ENCODE measurements around the gene PITX1.

PITX1 gene

DNA sequence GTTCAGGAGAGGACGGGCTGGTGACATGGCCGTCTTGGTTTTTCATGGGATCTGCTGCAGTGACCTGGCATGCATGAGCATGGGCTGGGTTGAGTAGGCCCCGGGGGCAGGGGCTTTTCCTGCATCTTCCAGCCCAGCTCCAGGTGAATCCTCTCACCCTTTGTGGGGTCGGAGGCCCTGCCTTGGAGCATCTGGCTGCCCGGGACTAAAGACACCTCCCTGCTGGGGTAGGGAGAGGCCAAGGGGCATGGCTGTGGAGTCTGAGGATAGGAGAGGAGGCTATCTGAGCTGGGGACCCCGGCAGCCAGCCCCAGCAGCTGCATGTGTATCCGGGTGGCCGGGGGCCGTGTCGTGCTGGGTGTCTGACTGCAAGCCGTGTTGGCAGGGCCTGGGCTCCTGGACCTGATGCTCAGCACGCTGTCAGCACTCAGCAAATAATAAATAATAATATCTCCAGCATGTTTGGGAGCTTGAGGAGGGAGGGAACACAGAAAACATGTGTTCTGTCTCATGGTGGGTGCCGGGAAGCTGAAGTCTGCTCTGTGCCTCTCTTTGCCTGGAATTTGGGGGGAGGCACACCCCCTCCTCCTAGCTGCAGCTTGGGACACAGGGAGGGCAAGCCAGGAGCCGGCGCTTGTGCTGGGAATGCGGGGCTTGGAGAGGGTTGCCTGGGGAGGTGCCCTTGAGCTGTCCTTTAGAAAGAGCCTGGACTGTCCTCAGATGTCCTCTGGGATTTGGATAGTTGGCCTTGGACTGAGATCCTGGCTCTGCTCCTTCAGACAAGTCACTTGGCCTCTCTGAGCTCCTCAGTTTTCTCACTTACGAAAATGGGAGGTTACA, 28.4 kb upstream of the PITX1 start:
- no peak for DNase-seq (ENCODE audit: low spot score)

DNA sequence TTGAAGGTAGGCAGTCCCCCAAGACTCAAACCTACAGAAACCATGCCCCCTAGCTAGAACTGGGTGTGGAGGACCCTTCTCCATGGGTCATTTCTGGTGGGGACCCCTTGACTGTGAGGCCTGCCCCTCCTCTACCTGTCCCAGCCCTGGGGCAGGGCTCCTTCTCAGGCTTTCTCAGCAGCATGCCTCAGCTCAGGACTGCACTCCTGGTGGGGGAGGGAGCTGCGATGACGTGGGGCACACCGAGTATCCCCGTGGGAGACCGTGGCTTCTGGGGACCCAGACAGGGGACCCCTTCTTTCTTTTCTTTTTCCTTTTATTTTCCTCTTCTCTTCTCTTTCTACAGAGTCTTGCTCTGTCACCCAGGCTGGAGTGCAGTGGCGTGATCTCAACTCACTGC, 27.0 kb upstream of the PITX1 start:
- DNase-seq (ENCODE audit: low spot score) = no peak

DNA sequence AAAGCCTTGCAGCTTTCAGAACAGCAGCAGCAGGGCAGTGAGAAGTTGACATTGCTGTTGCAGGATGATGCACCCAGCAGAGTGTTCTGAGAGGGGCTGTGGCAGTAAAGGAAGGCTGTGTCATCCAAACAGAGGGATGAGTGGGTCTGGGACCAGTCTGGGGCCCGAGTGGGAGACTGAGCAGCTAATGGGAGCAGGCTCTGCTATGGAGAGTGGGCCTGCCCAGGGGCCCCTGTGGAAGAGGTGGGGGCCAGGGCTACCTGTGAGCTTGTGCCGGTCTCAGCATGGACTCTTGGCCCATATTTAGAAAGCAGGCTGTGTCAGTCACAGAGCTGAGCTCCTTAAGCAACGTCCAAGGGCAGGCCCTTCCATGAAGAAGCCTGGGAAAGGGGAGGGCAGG, 26.0 kb upstream of the PITX1 start:
- DNase-seq (ENCODE audit: low spot score) = no peak

DNA sequence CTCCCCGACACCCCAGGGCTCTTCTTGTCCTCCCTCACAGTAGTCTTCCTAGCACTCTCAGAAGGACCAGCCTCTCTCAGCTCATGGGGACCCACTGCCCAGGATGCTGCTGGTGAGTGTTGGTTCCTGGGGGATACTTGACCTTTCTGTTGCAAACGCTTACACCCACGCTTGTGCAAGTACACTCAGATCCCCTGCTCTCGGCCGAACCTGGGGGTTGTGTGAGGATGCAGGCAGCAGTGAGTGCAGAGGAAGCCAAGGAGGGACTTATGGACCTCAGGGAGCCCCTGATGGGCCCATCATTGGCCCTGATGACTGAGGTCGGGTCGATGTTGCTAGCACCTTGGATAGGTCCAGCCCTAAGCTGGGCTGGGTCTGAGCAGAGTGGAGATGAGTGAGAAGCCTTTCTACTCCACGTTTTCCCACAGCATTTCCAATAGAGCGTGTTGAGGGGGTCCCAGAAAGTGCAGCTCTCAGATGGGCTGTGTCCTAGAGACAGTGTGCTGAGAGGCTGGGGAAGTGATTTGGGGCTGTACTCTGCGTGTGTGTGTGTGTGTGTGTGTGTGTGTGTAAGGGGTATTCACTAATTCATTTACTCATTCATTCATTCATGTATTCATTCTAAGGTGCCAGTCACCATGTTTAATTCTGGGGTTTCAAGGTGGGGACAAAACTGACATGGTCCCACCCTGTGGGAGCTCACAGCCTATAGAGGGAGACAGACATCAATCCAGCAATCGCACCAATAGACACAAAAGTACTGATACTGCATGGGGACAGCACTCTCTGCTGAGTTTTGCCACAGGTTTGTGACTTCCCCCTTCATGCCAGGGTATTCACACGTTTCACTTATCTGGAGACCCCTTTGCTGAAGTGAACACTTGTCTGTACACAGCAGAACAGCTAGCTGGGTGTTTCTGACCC, 25.2 kb upstream of the PITX1 start:
- DNase-seq (ENCODE audit: low spot score) = no peak

DNA sequence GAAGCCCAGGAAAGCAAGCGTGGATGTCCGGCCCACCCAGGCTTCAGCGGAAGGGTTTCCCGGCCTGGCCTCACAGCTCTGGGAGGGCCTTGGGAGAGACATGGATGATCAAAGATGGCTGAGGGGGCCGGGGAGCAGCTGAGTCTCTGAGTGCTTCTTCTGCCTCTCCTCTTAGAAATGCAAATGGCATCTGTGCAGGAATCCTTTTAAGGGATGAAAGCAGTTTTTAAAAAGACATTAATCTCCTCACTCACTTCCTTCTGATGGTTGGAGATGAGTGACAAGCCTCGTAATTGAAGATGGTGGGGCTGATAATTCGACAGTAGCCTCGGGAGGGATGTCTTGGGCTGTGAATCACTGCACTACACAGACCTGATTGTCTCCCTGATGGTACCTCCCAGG, 24.3 kb upstream of the PITX1 start:
- DNase-seq (ENCODE audit: low spot score) = no peak

DNA sequence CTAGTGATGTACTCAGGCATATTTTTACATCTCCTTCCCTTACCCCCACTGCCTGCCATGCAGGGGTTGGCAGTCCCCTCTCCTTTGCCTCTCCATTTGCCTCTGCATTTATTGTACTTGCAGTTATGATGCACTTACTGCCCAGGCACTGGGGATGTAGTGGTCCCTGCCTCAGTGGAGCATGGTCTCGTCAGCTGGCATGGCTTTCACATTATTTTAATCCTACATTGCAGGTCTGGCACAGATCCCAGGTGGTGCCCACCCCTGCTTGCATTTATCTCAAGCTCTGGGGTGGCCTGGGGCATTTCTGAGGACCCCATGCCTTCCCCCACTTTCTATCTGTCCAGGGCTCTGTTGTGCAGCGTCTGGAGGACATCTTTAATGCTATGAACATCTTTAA, 23.2 kb upstream of the PITX1 start:
- no peak for DNase-seq (ENCODE audit: low spot score)

DNA sequence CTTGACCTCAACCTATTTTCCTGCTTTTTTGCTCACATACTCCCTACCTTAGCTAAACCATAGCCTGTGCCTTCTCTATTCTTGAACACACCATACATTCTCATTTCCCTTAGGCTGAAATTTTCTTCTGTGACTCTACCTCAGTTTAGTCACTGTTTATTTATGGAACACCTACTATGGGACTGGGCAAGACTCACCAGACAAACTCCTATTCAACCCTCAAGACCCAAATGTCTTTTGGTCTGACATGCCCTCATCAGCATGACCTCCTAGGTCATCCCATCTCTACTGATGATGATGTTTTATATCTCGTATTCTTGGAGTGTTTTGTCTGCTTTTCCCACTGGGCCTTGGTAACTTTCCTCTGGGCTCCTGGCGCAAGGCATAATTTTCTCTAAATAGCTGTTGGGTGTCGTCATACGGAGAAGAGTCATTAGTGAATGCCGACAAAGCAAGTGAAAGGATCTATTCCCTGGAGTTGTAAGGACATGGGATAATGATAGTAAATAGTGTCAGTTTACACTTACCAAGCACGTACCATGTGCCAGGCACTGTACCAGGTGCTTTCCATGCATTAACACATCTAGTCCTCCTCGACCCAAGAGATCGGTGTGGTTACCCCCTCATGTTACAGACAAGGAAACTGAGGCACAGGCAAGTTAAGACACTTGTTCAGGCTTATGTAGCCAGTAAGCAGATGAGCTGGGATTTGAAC, 22.4 kb upstream of the PITX1 start:
- DNase-seq (ENCODE audit: low spot score) = no peak

DNA sequence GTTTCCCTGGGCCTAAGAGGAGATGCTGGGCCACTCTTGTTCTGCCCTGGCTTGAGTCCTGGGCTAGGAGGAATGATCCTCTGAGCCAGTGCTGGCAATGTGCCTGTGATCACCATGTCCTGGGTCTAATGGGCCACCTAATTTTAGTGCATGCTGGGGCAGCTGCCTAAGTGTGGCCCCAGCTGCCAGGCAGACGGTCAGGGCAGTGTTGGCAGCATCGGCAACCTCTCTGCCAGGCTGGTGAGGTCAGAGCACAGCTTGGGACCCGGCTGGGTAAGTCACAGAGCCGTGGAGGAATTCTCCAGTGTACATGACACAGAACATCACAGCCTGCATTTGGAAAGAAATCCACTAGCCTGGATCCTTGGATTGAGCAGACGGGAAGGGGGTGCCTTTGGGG, 21.4 kb upstream of the PITX1 start:
- no peak for DNase-seq (ENCODE audit: low spot score)

DNA sequence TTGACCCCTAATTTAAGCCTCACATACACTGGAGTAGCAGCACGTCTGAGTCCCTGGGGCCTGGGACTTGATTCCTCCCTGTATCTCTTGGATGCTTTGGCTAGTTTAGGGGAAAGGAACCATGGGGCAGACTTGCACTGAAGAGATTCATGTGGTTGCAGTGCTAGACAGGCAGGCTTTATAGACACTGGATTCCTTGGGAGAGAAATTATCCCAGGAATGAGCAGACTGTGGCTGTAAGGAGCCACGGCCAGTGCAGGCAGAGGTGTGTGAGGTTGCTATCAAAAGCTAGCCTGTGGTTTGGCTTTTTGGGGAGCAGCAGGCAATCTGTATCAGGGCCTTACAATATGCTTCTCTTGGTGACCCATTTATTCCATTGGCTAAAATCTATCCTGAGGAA, 20.5 kb upstream of the PITX1 start:
- no peak for DNase-seq (ENCODE audit: low spot score)

DNA sequence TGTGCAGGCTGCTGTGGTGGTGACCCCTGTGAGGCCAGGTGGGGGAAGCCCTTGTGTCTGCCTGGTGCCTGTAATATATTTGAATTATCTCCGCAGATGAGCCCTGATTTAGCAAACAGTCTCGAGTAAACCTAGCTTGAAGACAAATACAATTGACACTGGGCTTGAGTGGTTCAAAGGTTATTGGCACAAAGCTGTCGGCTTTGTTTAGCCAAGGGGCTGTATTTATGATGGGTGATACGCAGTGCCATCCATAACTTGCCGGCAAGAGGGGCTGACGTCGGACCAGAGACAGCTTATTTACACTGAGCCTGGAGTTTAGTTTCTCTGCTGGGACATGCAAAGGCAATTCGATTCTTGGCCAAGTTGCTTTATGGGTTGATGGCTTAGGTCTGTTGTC, 20.0 kb upstream of the PITX1 start:
- DNase-seq (ENCODE audit: low spot score) = no peak

DNA sequence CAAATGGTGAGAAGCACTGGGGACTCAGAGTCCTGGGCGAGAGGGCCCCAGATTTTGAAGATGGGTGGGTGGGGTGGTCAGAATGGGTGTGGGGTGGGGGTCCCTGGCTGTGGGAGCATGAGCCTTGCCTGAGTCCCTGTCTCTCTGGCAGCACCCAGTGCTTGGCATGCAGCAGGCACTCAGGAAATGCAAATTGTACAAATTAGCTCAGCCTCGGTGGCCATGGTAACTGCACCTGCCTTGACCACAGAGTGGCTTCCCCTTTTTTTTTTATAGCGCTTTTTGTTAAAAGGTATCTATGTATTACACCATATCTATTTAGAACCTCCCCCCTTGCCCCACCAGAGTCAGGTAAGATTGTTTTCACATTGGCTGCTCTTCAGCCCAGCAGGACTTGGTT, 19.2 kb upstream of the PITX1 start:
- no peak for DNase-seq (ENCODE audit: low spot score)

DNA sequence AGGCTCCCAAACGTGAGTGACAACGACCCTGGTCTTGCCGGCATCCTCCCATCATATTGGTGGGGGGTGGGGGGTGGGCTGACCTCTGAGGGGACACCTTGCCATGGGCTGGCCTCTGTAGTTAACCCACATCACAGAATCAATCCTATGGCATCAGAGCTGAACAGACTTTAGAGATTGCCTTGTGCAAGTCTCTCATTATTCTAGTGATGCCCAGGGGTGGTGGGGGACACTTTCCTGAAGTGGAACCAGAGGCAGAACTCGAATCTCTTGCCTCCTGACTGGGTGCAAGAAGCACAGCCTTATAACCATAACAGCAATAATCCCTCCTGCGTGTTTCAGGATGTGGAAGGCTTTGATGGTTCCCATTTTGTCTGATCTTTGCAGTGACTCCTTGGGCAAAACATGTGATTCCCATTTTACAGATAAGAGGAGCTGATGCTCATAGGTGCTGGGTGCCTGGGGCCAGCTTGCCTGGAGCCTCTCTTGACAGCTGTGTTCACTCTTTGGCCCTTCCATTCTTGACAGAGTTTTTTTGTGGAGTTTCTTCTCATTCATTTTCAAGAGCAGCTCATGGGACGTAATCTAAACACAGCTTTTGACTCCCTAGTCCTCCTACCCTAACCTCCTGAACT, 18.6 kb upstream of the PITX1 start:
- DNase-seq (ENCODE audit: low spot score) = no peak

DNA sequence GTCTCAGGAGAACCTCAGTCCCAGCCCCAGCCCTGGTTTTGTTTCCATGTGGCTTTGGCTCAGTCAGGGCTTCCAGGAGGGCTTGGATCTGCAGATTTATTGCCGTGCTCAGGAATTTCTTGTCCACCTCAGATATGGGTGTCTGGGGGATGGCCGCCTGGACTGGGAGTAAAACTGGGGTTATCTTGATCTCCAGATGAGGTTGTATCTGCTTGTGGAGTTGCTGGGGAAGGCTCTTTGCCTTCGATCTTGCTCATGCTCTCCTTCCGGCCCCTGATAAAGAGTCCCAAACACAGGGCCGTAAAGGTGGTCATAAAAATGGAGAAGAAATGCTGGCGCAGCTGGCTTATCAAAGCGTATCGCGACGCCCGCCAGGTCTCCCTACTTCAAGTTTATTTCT, 17.8 kb upstream of the PITX1 start:
- no peak for DNase-seq (ENCODE audit: low spot score)

DNA sequence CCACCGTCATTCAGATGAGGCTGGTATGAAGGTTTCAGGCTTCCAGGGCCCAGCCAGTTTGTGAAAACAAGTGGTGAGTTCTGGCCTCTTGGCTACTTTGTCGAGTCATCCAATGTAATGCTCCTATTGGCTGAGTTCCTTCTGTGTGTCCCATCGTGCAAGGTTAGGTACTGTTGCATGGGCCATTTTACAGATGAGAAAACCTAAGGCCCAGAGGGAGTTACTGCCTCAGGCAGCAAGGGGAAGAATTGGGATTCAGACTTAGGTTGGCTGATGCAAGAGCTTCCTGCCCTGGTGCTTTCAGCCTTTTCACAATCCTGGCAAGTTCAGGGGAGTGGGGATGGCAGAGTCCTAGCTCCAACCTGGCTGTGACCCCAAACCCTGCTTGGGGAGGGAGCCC, 17.4 kb upstream of the PITX1 start:
- DNase-seq (ENCODE audit: low spot score) = no peak

DNA sequence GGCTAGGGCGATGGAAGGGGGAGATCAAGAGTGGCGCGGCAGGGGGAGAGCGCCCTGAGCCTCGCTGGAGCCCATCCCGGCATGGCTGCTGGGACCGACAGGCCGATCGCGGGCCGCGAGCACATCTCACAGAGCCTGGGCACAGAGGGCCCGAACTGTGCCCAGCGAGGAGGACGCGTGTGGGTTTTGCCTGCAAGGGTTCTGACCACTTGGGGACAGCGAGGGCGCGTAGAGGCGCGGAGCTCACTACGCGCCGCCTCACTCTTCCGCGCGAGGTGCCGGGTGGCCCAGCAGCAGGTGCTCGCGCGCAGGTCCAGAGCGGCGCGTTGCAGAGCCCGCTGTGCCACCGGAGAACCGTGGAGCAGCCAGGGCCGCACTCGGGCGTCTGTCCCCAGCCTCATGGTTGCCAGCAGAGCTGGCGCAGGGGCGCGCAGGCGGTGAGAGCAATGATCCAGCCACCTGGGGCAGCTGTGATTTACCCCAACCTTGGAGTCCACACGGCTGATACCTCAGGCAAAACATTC, 16.3 kb upstream of the PITX1 start:
- no peak for DNase-seq (ENCODE audit: low spot score)

DNA sequence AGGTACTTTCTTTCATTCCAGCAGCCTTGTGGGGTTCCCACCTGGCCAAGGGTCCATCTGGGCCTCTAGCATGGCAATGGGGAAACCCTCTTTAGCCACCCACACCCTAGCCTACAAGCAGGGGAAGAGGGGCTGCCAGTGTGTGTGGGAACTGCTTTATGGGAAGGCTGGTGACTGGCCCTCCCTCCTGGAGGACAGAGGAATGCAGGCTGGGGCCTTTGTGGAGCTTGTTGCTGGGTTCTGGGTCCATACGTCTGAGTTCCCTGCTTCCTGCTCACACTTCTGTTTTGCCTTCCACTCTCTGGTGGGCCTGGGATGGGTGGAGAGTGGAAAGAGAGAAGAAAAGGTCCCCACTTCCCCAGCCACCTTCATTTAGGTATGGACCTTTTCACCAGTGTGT, 14.9 kb upstream of the PITX1 start:
- no peak for DNase-seq (ENCODE audit: low spot score)

DNA sequence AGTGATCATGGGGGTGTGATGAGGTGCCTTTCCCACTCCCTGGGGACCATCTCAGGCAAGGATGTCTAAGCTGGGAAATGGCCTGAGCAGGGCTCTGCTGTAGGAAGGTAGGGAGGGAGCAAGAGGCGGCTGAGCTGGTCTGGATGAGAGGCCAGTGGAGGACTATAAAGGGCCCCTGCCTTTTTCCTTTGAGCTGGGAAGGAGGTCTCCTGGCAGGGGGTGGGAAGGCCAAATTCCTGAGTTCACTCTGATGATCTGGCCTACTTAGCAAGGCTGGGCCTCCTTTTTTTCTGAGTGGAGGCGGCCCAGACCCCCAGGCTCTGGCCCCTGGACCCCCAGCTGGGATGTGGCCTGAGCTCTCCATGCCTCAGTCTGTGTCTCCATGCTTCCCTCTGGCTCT, 14.3 kb upstream of the PITX1 start:
- DNase-seq (ENCODE audit: low spot score) = no peak

DNA sequence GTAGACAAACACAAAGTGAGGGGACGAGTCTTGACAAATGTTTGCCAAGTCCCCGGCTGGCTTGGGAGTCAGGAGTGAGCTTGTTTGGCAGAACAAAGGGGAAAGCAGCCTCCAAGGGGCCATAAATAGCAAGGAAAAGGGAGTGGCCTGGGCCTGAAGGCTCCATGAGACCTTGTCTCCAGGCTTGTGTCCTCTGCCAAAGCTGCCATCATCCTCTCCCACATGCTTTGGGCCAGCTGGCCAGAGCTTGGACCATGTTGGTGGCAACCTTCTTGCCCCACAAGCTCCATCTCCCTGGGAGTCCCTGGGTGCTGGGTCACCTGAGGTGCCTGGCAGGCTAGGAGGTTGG, 13.3 kb upstream of the PITX1 start:
- no peak for DNase-seq (ENCODE audit: low spot score)

DNA sequence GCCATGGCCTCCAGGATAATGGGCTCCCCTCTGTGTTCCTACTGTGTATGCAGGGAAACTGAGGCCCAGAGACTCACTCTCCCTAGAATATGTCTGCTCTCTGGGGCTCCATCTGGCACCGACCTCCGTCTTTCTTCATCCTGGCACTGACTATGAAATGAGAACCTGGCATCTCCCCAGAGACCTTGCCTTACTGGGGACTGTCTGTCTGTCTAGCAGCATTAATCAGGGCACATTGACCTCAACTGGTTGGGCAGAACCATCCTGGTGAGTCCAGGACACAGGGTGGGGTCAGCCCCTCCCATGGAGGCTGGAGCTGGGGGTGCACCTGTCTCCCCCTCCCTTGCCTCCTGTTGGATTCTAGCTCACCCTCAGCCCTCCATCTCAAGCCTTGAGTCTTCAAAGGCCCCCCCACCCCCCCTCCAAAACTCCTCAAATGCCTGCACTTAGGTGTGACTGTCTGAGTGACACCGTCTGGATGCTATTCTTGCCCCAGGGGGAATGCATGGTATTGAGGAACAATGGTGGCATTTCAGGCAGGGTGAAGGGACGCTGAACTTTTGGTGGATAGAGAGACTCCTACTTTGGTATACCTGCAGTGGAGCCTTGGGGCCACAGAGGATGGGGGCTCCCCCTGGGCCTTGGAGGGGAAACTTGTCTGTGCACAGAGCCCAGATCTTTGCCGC, 12.8 kb upstream of the PITX1 start:
- no peak for DNase-seq (ENCODE audit: low spot score)

DNA sequence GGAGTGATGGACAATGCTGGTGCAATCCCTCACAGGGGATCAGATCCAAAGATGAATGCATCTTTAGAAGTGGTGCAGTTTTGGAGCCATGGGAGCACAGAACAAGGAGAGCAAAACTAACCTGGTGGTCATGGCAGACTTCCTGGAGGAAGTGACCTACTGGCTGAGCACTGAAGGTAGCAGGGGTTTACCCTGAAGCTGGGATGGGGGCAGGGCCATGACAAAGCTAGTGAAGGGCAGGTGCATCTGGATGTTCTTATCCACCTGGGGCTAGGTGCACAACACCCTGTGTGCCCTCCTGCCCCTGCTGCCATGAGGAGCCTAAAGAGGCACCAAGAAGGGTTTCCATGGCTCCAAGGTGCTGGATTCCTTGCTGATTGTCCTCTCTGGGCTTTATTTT, 11.5 kb upstream of the PITX1 start:
- no peak for DNase-seq (ENCODE audit: low spot score)

DNA sequence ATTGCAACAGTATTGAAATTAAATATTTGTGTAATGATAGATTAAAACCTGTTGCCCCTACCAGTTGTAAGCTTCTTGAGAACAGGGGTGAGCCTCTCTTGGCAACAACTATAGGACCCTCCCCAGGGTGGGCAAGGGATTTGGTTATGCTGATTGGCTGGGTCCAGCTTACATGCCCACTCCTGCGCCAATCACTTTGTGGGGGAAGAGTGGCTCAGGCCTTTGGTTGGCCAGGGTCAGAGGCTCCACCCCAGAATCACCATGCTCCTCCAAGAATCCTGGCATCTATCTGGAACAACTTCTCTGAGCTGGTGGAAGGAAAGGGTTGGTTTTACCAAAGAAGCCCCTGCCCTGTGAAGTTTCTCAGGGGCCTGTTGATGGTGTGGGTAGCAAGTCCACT, 8.6 kb upstream of the PITX1 start:
- DNase-seq (ENCODE audit: low spot score) = no peak

DNA sequence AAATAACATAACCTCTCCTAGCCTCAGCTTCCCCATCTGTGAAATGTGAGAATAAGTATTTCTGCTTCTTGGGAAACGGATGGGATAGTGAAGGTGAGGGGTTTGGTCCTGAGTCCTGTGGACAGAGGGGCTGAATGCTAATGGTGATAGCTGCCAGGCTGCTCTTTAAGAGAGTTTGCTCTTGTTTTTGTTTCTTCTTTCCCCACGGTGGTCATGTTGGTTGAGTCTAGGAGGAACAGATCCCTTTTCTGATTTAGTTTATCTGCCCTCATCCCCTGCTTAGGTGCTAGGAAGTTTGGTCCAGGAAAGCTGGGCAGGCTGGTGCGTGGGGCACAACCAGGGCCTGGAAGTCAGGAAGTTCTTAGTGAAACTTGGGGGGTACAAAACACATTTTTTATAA, 7.7 kb upstream of the PITX1 start:
- DNase-seq (ENCODE audit: low spot score) = no peak
